Smooth muscle cell (in vitro differentiated cells): ENCODE results near the gene FOS. TPM values are rescaled to one million over a fixed set of nuclear protein-coding genes. Genes with fewer than 3 reads are reported as not detected.
A peak's percentile ranks its signal among the peaks of the same experiment; 100 is the strongest.
"Not testable (repeated sequence)": the region's sequence is repeated elsewhere in the genome, so short reads cannot be mapped to it uniquely, and the experiment has no call there.

Experiments
- DNase-seq: peaks from one replicate; lab custom pipeline; 2025; ENCODE audit not compliant: unreplicated experiment; lab: John Stamatoyannopoulos, UW
- H2AFZ ChIP-seq: fragments of 200-600 bp; sonication (generic); 2 replicates; pipeline ENCODE4 v1.6.0; 2016; ENCODE audit warnings: antibody characterized with exemption, low read depth, mild to moderate bottlenecking
- H3F3A ChIP-seq: fragments of 200-600 bp; sonication (generic); 2 replicates; pipeline ENCODE4 v1.6.0; 2017; ENCODE audit warnings: antibody characterized with exemption, low read depth
- H3K27ac ChIP-seq: fragments of 200-600 bp; sonication (generic); 2 replicates; pipeline ENCODE4 v1.5.1; 2016; ENCODE audit warnings: low read depth, mild to moderate bottlenecking
- H3K27me3 ChIP-seq: fragments of 200-600 bp; sonication (generic); 2 replicates; pipeline ENCODE4 v1.6.1; 2016; ENCODE audit warnings: low read depth, mild to moderate bottlenecking
- H3K36me3 ChIP-seq: fragments of 200-600 bp; sonication (generic); 2 replicates; pipeline ENCODE4 v1.5.1; 2016; ENCODE audit warnings: low read depth
- H3K4me1 ChIP-seq: fragments of 200-600 bp; sonication (generic); 2 replicates; pipeline ENCODE4 v1.5.1; 2016; ENCODE audit warnings: low read depth
- H3K4me2 ChIP-seq: fragments of 200-600 bp; sonication (generic); 2 replicates; pipeline ENCODE4 v1.6.0; 2016; ENCODE audit warnings: mild to moderate bottlenecking
- H3K4me3 ChIP-seq: fragments of 200-600 bp; sonication (generic); 2 replicates; pipeline ENCODE4 v1.5.1; 2016; ENCODE audit warnings: mild to moderate bottlenecking
- H3K79me2 ChIP-seq: fragments of 200-600 bp; sonication (generic); 2 replicates; pipeline ENCODE4 v1.6.0; 2016; ENCODE audit warnings: low read depth, mild to moderate bottlenecking
- H3K9ac ChIP-seq: fragments of 200-600 bp; sonication (generic); 2 replicates; pipeline ENCODE4 v1.6.0; 2016; ENCODE audit warnings: low read depth
- H3K9me3 ChIP-seq: fragments of 200-600 bp; sonication (generic); replicated peaks from 2 replicates; pipeline ENCODE4 v1.5.1; 2016; ENCODE audit warnings: low read depth
- H4K20me1 ChIP-seq: fragments of 200-600 bp; sonication (generic); 2 replicates; pipeline ENCODE4 v1.6.0; 2016; ENCODE audit warnings: low read depth
- CTCF ChIP-seq: fragments of 200-600 bp; sonication (generic); IDR thresholded peaks from 2 replicates; pipeline ENCODE4 v1.5.1; 2017; ENCODE audit warnings: borderline replicate concordance, mild to moderate bottlenecking, antibody characterized with exemption; ENCODE audit not compliant: insufficient read depth, poor library complexity, severe bottlenecking
- WGBS: methylation state at CpG from one replicate; pipeline ENCODE4 v1.1.7; 2016; ENCODE audit warnings: low lambda C conversion rate; 5-methylcytosine and 5-hydroxymethylcytosine counted together
- polyA plus RNA-seq: library from polyadenylated mRNA; unstranded; fragments of >200 nt; fragmentation: Nextera tagmentation; extraction: Ambion mirVana; gene quantifications from 2 replicates; pipeline ENCODE4 v1.2.1, GENCODE V29; 2016
- total RNA-seq: library from RNA; depleted of rRNA; stranded (reverse); fragments of >200 nt; gene quantifications from 2 replicates; pipeline ENCODE4 v1.2.3, GENCODE V29; 2014

Gene FOS
- total and polyA plus RNA-seq, 2 experiments from 2014 or later: 1,280 to 1,567 TPM

- Histone ChIP-seq H3K9ac (no peak overlapping the region), H3K27ac (peak overlapping the region; percentile 11), H3K4me3 (peak overlapping the region; percentile 76), H3F3A (peaks cover 14% of the 10 kb centered on the region), H4K20me1 (peaks cover 38% of the 10 kb centered on the region), H3K79me2 (peaks cover 18% of the 10 kb centered on the region), H3K4me2 (peak overlapping the region; percentile 97), H3K4me1 (peaks cover 5% of the 10 kb centered on the region), H3K9me3 (no peaks in the 10 kb centered on the region), H2AFZ (no peak overlapping the region), H3K27me3 (no peaks in the 10 kb centered on the region), H3K36me3 (peaks cover 13% of the 10 kb centered on the region)
- no peak for DNase-seq
- WGBS: 100% methylated on average over 1 of the region's 1 CpG
- TF ChIP-seq CTCF: no peak
These were observed 3.0 kb downstream of the FOS start for GRCh38 chr14:75281654-75282019.

GRCh38 chr14:75282170-75282554 is 3.5 kb downstream of the FOS start:
- DNase-seq: no peak
- Histone ChIP-seq H3K9me3 (no peaks in the 10 kb centered on the region), H3K36me3 (peaks cover 13% of the 10 kb centered on the region), H3K4me3 (peak overlapping the region; percentile 76), H3K9ac (no peak overlapping the region), H3K4me2 (no peak overlapping the region), H3K4me1 (peaks cover 5% of the 10 kb centered on the region), H3K27ac (no peak overlapping the region), H2AFZ (no peak overlapping the region), H3F3A (peaks cover 13% of the 10 kb centered on the region), H3K27me3 (no peaks in the 10 kb centered on the region), H4K20me1 (peaks cover 38% of the 10 kb centered on the region), H3K79me2 (peaks cover 18% of the 10 kb centered on the region)
- 84% methylated on average over 4 of the region's 4 CpGs for WGBS
- TF ChIP-seq CTCF: no peak

- 95% methylated on average over 18 of the region's 18 CpGs for WGBS
- not testable (repeated sequence) for DNase-seq, H2AFZ ChIP-seq, H3K4me1 ChIP-seq, H3K27ac ChIP-seq, H3K27me3 ChIP-seq, H3K4me2 ChIP-seq, H3K9ac ChIP-seq, H3K9me3 ChIP-seq
- Histone ChIP-seq H3F3A (peaks cover 13% of the 10 kb centered on the region), H3K36me3 (peaks cover 13% of the 10 kb centered on the region), H3K4me3 (peak overlapping the region; percentile 76), H3K79me2 (peaks cover 18% of the 10 kb centered on the region), H4K20me1 (peaks cover 38% of the 10 kb centered on the region)
These were observed 4.0 kb downstream of the FOS start for GRCh38 chr14:75282555-75283161.

GRCh38 chr14:75283162-75283832 is 4.7 kb downstream of the FOS start:
- Histone ChIP-seq H3K27me3 (no peaks in the 10 kb centered on the region), H3F3A (peaks cover 13% of the 10 kb centered on the region), H3K27ac (no peak overlapping the region), H3K9me3 (no peaks in the 10 kb centered on the region), H3K4me2 (no peak overlapping the region), H2AFZ (no peak overlapping the region), H3K36me3 (peaks cover 13% of the 10 kb centered on the region), H3K79me2 (peaks cover 18% of the 10 kb centered on the region), H4K20me1 (peaks cover 38% of the 10 kb centered on the region), H3K4me3 (no peak overlapping the region), H3K4me1 (peaks cover 5% of the 10 kb centered on the region), H3K9ac (no peak overlapping the region)
- WGBS: 89% methylated on average over 13 of the region's 13 CpGs
- DNase-seq: peak; percentile 28
- peak; percentile 19 for TF ChIP-seq CTCF
